ENCODE measurements around the gene PRKCH. TPM values are rescaled to one million over a fixed set of nuclear protein-coding genes. Genes with fewer than 3 reads are reported as not detected.

The PRKCH gene
- total and polyA plus RNA-seq, 4 donors, result 1.8 to 77.2 (median 33.6) TPM

- 87 to 91% methylated on average over 6 of the region's 6 CpGs for WGBS, 2 donors
- no peak for DNase-seq
- ATAC-seq (ENCODE audit: low FRiP score), result no peak
Measured at GRCh38 chr14:61455351-61455750, 134.0 kb downstream of the PRKCH start.

GRCh38 chr14:61456720-61457119, 135.3 kb downstream of the PRKCH start:
- H3K27me3 ChIP-seq (ENCODE audit: control insufficient read depth in 1 of 2, insufficient read depth in 2 of 2, low read length in 1 of 2), result no peaks in the 10 kb centered on the region
- H3K36me3 ChIP-seq (ENCODE audit: control insufficient read depth in 1 of 2, insufficient read depth in 2 of 2, low read length in 1 of 2), result no peaks in the 10 kb centered on the region
- no peak overlapping the region for H3K27ac ChIP-seq (ENCODE audit: low read depth in 1 of 2, low read length in 2 of 2)
- H3K4me1 ChIP-seq (ENCODE audit: control insufficient read depth in 1 of 2, insufficient read depth in 2 of 2, low read length in 2 of 2), result no peaks in the 10 kb centered on the region
- H3K4me3 ChIP-seq (ENCODE audit: low read length in 2 of 2), result no peak overlapping the region
- no peaks in the 10 kb centered on the region for H3K9me3 ChIP-seq (ENCODE audit: control insufficient read depth, low read length)
- intact Hi-C loops (cut with DNase I), result loop anchor here (2.0 to 10.0 kb wide), 3 partner anchors 162 to 668 kb away; no protein-coding TSS in a partner anchor
- ATAC-seq (ENCODE audit: low FRiP score), result peak; percentile 85
- DNase-seq, result peak; percentile 87 to 88
- WGBS, 2 donors, result 28 to 31% methylated on average over 12 of the region's 12 CpGs

More at GRCh38 chr14:61455351-61455750, 134.0 kb downstream of the PRKCH start:
- Histone ChIP-seq H3K36me3 (ENCODE audit: control insufficient read depth in 1 of 2, insufficient read depth in 2 of 2, low read length in 1 of 2) (no peaks in the 10 kb centered on the region), H3K9me3 (ENCODE audit: control insufficient read depth, low read length) (no peaks in the 10 kb centered on the region), H3K4me1 (ENCODE audit: control insufficient read depth in 1 of 2, insufficient read depth in 2 of 2, low read length in 2 of 2) (no peaks in the 10 kb centered on the region), H3K27ac (ENCODE audit: low read depth in 1 of 2, low read length in 2 of 2) (no peak overlapping the region), H3K27me3 (ENCODE audit: control insufficient read depth in 1 of 2, insufficient read depth in 2 of 2, low read length in 1 of 2) (no peaks in the 10 kb centered on the region), H3K4me3 (ENCODE audit: low read length in 2 of 2) (no peak overlapping the region)
- intact Hi-C loops (cut with DNase I), result loop anchor here (10.0 kb wide), 2 partner anchors 161 to 669 kb away; no protein-coding TSS in a partner anchor

GRCh38 chr14:61458766-61459165, 137.4 kb downstream of the PRKCH start:
- no peaks in the 10 kb centered on the region for H3K4me1 ChIP-seq (ENCODE audit: control insufficient read depth in 1 of 2, insufficient read depth in 2 of 2, low read length in 2 of 2)
- H3K36me3 ChIP-seq (ENCODE audit: control insufficient read depth in 1 of 2, insufficient read depth in 2 of 2, low read length in 1 of 2), result no peaks in the 10 kb centered on the region
- H3K9me3 ChIP-seq (ENCODE audit: control insufficient read depth, low read length), result no peaks in the 10 kb centered on the region
- DNase-seq (no peak), ATAC-seq (ENCODE audit: low FRiP score) (no peak)
- H3K27me3 ChIP-seq (ENCODE audit: control insufficient read depth in 1 of 2, insufficient read depth in 2 of 2, low read length in 1 of 2), result no peaks in the 10 kb centered on the region
- intact Hi-C loops (cut with DNase I), result loop anchor here (10.0 kb wide), 2 partner anchors 164 to 666 kb away; no protein-coding TSS in a partner anchor
- H3K27ac ChIP-seq (ENCODE audit: low read depth in 1 of 2, low read length in 2 of 2), result no peak overlapping the region
- H3K4me3 ChIP-seq (ENCODE audit: low read length in 2 of 2), result no peak overlapping the region

- Histone ChIP-seq H3K9me3 (ENCODE audit: control insufficient read depth, low read length) (no peaks in the 10 kb centered on the region), H3K36me3 (ENCODE audit: control insufficient read depth in 1 of 2, insufficient read depth in 2 of 2, low read length in 1 of 2) (no peaks in the 10 kb centered on the region), H3K4me3 (ENCODE audit: low read length in 2 of 2) (no peak overlapping the region), H3K4me1 (ENCODE audit: control insufficient read depth in 1 of 2, insufficient read depth in 2 of 2, low read length in 2 of 2) (no peaks in the 10 kb centered on the region), H3K27me3 (ENCODE audit: control insufficient read depth in 1 of 2, insufficient read depth in 2 of 2, low read length in 1 of 2) (no peaks in the 10 kb centered on the region), H3K27ac (ENCODE audit: low read depth in 1 of 2, low read length in 2 of 2) (no peak overlapping the region)
- ATAC-seq (ENCODE audit: low FRiP score) (no peak), DNase-seq (no peak)
- 86% methylated on average over 6 of the region's 6 CpGs for WGBS, 2 donors
- intact Hi-C loops (cut with DNase I), result loop anchor here (10.0 kb wide), 2 partner anchors 164 to 666 kb away; no protein-coding TSS in a partner anchor
Measured at GRCh38 chr14:61459229-61459628, 137.8 kb downstream of the PRKCH start.

GRCh38 chr14:61460063-61460462, 138.7 kb downstream of the PRKCH start:
- H3K36me3 ChIP-seq (ENCODE audit: control insufficient read depth in 1 of 2, insufficient read depth in 2 of 2, low read length in 1 of 2), result no peaks in the 10 kb centered on the region
- no peak overlapping the region for H3K27ac ChIP-seq (ENCODE audit: low read depth in 1 of 2, low read length in 2 of 2)
- H3K4me1 ChIP-seq (ENCODE audit: control insufficient read depth in 1 of 2, insufficient read depth in 2 of 2, low read length in 2 of 2), result no peaks in the 10 kb centered on the region
- H3K4me3 ChIP-seq (ENCODE audit: low read length in 2 of 2), result no peak overlapping the region
- intact Hi-C loops (cut with DNase I), result loop anchor here (5.0 kb wide), 3 partner anchors 272 to 667 kb away; partner anchors contain the start of gene SNAPC1 (in 1 of the 2)
- no peak for DNase-seq
- WGBS, 2 donors, result 97 to 99% methylated on average over 1 of the region's 1 CpG
- no peaks in the 10 kb centered on the region for H3K9me3 ChIP-seq (ENCODE audit: control insufficient read depth, low read length)
- no peaks in the 10 kb centered on the region for H3K27me3 ChIP-seq (ENCODE audit: control insufficient read depth in 1 of 2, insufficient read depth in 2 of 2, low read length in 1 of 2)
- no peak for ATAC-seq (ENCODE audit: low FRiP score)

GRCh38 chr14:61460718-61461611, 139.6 kb downstream of the PRKCH start:
- intact Hi-C loops (cut with DNase I), result loop anchor here (5.0 kb wide), 3 partner anchors 271 to 666 kb away; partner anchors contain the start of gene SNAPC1 (in 1 of the 2)
- ATAC-seq (ENCODE audit: low FRiP score) (no peak), DNase-seq (no peak)
- Histone ChIP-seq H3K27me3 (ENCODE audit: control insufficient read depth in 1 of 2, insufficient read depth in 2 of 2, low read length in 1 of 2) (no peaks in the 10 kb centered on the region), H3K27ac (ENCODE audit: low read depth in 1 of 2, low read length in 2 of 2) (no peak overlapping the region), H3K4me3 (ENCODE audit: low read length in 2 of 2) (no peak overlapping the region), H3K4me1 (ENCODE audit: control insufficient read depth in 1 of 2, insufficient read depth in 2 of 2, low read length in 2 of 2) (no peaks in the 10 kb centered on the region), H3K36me3 (ENCODE audit: control insufficient read depth in 1 of 2, insufficient read depth in 2 of 2, low read length in 1 of 2) (no peaks in the 10 kb centered on the region), H3K9me3 (ENCODE audit: control insufficient read depth, low read length) (no peaks in the 10 kb centered on the region)
- 67 to 68% methylated on average over 14 to 15 of the region's 15 CpGs for WGBS, 2 donors

- H3K4me3 ChIP-seq (ENCODE audit: low read length in 2 of 2), result no peak overlapping the region
- no peaks in the 10 kb centered on the region for H3K4me1 ChIP-seq (ENCODE audit: control insufficient read depth in 1 of 2, insufficient read depth in 2 of 2, low read length in 2 of 2)
- WGBS, 2 donors, result 49 to 52% methylated on average over 7 of the region's 7 CpGs
- ATAC-seq (ENCODE audit: low FRiP score), result peak; percentile 82
- no peaks in the 10 kb centered on the region for H3K9me3 ChIP-seq (ENCODE audit: control insufficient read depth, low read length)
- intact Hi-C loops (cut with DNase I), result loop anchor here (2.0 to 5.0 kb wide), 4 partner anchors 270 to 665 kb away; partner anchors contain the start of gene SNAPC1 (in 1 of the 2)
- H3K36me3 ChIP-seq (ENCODE audit: control insufficient read depth in 1 of 2, insufficient read depth in 2 of 2, low read length in 1 of 2), result no peaks in the 10 kb centered on the region
- H3K27ac ChIP-seq (ENCODE audit: low read depth in 1 of 2, low read length in 2 of 2), result no peak overlapping the region
- H3K27me3 ChIP-seq (ENCODE audit: control insufficient read depth in 1 of 2, insufficient read depth in 2 of 2, low read length in 1 of 2), result no peaks in the 10 kb centered on the region
- no peak for DNase-seq
Measured at GRCh38 chr14:61461808-61462275, 140.5 kb downstream of the PRKCH start.

GRCh38 chr14:61462566-61463193, 141.3 kb downstream of the PRKCH start:
- Histone ChIP-seq H3K4me1 (ENCODE audit: control insufficient read depth in 1 of 2, insufficient read depth in 2 of 2, low read length in 2 of 2) (no peaks in the 10 kb centered on the region), H3K4me3 (ENCODE audit: low read length in 2 of 2) (no peak overlapping the region), H3K36me3 (ENCODE audit: control insufficient read depth in 1 of 2, insufficient read depth in 2 of 2, low read length in 1 of 2) (no peaks in the 10 kb centered on the region), H3K9me3 (ENCODE audit: control insufficient read depth, low read length) (no peaks in the 10 kb centered on the region), H3K27me3 (ENCODE audit: control insufficient read depth in 1 of 2, insufficient read depth in 2 of 2, low read length in 1 of 2) (no peaks in the 10 kb centered on the region), H3K27ac (ENCODE audit: low read depth in 1 of 2, low read length in 2 of 2) (no peak overlapping the region)
- ATAC-seq (ENCODE audit: low FRiP score) (no peak), DNase-seq (no peak)
- WGBS, 2 donors, result 70 to 74% methylated on average over 4 of the region's 4 CpGs
- intact Hi-C loops (cut with DNase I), result loop anchor here (2.0 to 5.0 kb wide), 4 partner anchors 270 to 665 kb away; partner anchors contain the start of gene SNAPC1 (in 1 of the 2)
